GM21723 (cell line): Measurements from ENCODE around the gene TMEM60.

ENCODE experiments used
- ATAC-seq: cut with Tn5 transposase; IDR thresholded peaks from one replicate; pipeline ENCODE4 v1.9.1; 2021; ENCODE audit warnings: mild to moderate bottlenecking, moderate library complexity; ENCODE audit not compliant: unreplicated experiment

The TMEM60 gene

DNA sequence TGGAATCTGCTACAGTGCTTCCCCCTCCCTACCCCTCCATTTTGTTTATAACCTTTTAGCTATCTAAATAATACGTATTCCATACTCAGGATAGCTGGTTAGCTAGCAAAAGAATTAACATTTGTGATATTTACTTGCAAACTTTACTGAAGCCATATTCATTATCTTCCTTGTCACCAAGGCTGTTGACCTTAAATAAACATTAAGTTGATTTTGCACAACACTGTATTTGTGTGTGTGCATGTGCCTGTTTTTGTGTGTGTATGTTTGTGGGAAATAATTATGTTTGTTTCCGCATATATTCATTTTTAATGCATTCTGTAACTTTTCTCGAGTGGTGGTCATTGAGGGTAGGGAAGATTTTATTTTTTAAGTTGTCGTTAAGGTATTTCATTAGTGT lies 15.9 kb downstream of the TMEM60 start:
- ATAC-seq, result no peak

DNA sequence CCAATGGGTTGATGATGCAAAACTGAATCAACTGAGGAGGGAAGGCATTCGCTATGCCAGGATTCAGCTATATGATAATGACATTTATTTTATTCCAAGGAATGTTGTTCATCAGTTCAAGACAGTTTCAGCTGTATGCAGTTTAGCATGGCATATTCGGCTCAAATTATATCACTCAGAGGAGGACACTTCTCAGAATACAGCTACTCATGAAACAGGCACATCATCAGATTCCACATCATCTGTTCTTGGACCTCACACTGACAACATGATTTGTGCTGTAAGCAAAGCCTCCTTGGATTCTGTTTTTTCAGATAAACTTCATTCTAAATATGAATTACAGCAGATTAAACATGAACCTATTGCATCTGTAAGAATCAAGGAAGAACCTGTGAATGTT lies 19.7 kb downstream of the TMEM60 start:
- ATAC-seq, result no peak

GRCh38 chr7:77771901-77772300 lies 26.3 kb downstream of the TMEM60 start:
- no peak for ATAC-seq

GRCh38 chr7:77770316-77770715 lies 27.9 kb downstream of the TMEM60 start:
- ATAC-seq, result no peak

GRCh38 chr7:77766801-77767605 lies 31.2 kb downstream of the TMEM60 start:
- ATAC-seq, result no peak

- ATAC-seq, result no peak
These were observed 32.1 kb downstream of the TMEM60 start for GRCh38 chr7:77765906-77766800.

DNA sequence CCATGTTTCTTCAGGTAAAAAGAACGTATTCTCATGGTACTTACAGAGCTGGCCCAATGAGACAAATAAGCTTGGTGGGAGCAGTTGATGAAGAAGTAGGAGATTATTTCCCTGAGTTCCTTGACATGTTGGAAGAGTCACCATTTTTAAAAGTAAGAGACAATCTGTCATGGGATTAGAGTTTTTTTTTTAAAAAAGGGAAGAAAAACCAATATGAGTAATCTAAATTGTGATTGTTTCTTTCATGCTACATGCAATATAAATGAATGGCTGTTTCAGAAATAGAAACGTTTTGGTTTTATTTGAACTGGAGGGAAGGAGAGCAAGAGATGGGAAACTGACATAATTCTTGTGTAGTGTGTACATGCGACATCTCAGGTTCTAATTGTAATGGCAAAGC lies 32.8 kb downstream of the TMEM60 start:
- ATAC-seq, result no peak

GRCh38 chr7:77760809-77761453 lies 37.3 kb downstream of the TMEM60 start:
- no peak for ATAC-seq

GRCh38 chr7:77759294-77759889 lies 38.8 kb downstream of the TMEM60 start:
- ATAC-seq, result peak; percentile 43

- peak; percentile 92 for ATAC-seq
These were observed 40.6 kb downstream of the TMEM60 start for GRCh38 chr7:77757589-77757988.

- no peak for ATAC-seq
These were observed 45.1 kb downstream of the TMEM60 start for GRCh38 chr7:77753173-77753572.

- no peak for ATAC-seq
These were observed 46.2 kb downstream of the TMEM60 start for GRCh38 chr7:77752016-77752415.

- no peak for ATAC-seq
These were observed 50.5 kb downstream of the TMEM60 start for GRCh38 chr7:77747718-77748117.

GRCh38 chr7:77747178-77747577 lies 51.1 kb downstream of the TMEM60 start:
- no peak for ATAC-seq

DNA sequence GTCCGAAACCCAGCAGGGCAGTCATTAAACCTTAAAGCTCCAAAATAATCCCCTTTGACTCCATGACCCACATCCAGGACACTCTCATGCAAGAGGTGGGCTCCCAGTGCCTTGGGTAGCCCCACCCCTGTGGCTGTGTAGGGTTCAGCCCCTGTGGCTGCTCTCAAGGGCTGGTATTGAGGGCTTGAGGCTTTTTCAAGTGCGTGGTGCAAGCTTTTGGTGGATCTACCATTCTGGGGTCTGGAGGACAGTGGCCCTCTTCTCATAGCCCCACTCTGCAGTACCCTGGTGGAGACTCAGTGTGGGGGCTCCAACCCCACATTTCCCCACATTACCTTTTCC lies 51.4 kb downstream of the TMEM60 start:
- ATAC-seq, result no peak

GRCh38 chr7:77746164-77746823 lies 51.9 kb downstream of the TMEM60 start:
- ATAC-seq, result no peak

DNA sequence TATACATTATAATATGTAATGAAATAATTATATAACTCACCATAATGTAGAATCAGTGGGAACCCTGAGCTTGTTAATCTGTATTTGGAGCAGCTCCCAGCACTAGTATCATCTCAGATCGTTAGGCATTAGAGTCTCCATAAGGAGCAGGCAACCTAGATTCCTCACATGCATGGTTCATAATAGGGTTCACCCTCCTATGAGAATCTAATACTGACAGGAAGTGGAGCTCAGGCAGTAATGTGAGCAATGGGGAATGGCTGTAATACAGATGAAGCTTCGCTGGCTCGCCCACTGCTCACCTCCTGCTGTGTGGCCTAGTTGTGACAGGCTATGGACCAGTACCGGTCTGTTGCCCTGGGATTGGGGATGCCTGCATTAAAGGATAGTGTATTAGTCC lies 52.5 kb downstream of the TMEM60 start:
- ATAC-seq, result no peak
